Mesenchymal stem cell (in vitro differentiated cells and primary cell): Measurements from ENCODE around the gene INPP5E.

Experiments used
- DNase-seq: peaks from one replicate; pipeline ENCODE4 v3.0.0-alpha.2; 2013
- H2AFZ ChIP-seq: one replicate; pipeline ENCODE4 v1.6.1; 2013; ENCODE audit warnings: low read depth, mild to moderate bottlenecking, control low read depth, inconsistent platforms, low read length, moderate library complexity
- H2AK5ac ChIP-seq: 2 replicates; pipeline ENCODE4 v1.6.1; 2013; ENCODE audit warnings: low read length, moderate library complexity, mild to moderate bottlenecking, inconsistent platforms; ENCODE audit not compliant: severe bottlenecking
- H2BK120ac ChIP-seq: one replicate; pipeline ENCODE4 v1.6.1; 2013; ENCODE audit warnings: low read depth, mild to moderate bottlenecking, inconsistent platforms, low read length, moderate library complexity
- H2BK12ac ChIP-seq, 2 experiments: one replicate each; pipeline ENCODE4 v1.6.1; 2013; ENCODE audit warnings: inconsistent platforms in 2 of 2, low read length in 2 of 2, mild to moderate bottlenecking in 2 of 2, moderate library complexity in 2 of 2, control low read depth in 1 of 2
- H2BK15ac ChIP-seq: one replicate; pipeline ENCODE4 v1.6.1; 2013; ENCODE audit warnings: mild to moderate bottlenecking, low read depth, inconsistent platforms; ENCODE audit not compliant: poor library complexity, severe bottlenecking
- H2BK5ac ChIP-seq: 2 replicates; pipeline ENCODE4 v1.6.1; 2013; ENCODE audit warnings: low read depth, mild to moderate bottlenecking, low read length, control low read depth, inconsistent platforms; ENCODE audit not compliant: poor library complexity, severe bottlenecking
- H3K14ac ChIP-seq, 2 experiments: one replicate each; pipeline ENCODE4 v1.6.1; 2013; ENCODE audit warnings: inconsistent platforms in 2 of 2, low read length in 2 of 2, control low read depth in 1 of 2, mild to moderate bottlenecking in 1 of 2, moderate library complexity in 1 of 2
- H3K18ac ChIP-seq, 2 experiments: one replicate each; pipeline ENCODE4 v1.6.1; 2013; ENCODE audit warnings: inconsistent platforms in 2 of 2, low read length in 2 of 2, control low read depth in 1 of 2, low read depth in 1 of 2, mild to moderate bottlenecking in 1 of 2
- H3K23ac ChIP-seq, 2 experiments: one replicate each; pipeline ENCODE4 v1.6.1; 2013; ENCODE audit warnings: inconsistent platforms in 2 of 2, low read length in 2 of 2, mild to moderate bottlenecking in 2 of 2, moderate library complexity in 2 of 2, control low read depth in 1 of 2
- H3K27ac ChIP-seq: 2 replicates; pipeline ENCODE4 v1.5.1; 2013; ENCODE audit warnings: mild to moderate bottlenecking, moderate library complexity, low read length, control low read depth, inconsistent platforms; ENCODE audit not compliant: poor library complexity, severe bottlenecking
- H3K27me3 ChIP-seq, 2 experiments: 2 replicates each; pipeline versions ENCODE4 v1.6.1 to v1.7.0; 2013; ENCODE audit warnings: low read length in 2 of 2, mild to moderate bottlenecking in 2 of 2, moderate library complexity in 2 of 2, control low read depth in 1 of 2, inconsistent platforms in 1 of 2; ENCODE audit not compliant: control insufficient read depth in 1 of 2, insufficient read depth in 1 of 2
- H3K36me3 ChIP-seq, 2 experiments: 2 replicates each; pipeline versions ENCODE4 v1.6.1 to v1.7.0; 2013; ENCODE audit warnings: low read length in 2 of 2, control low read depth in 1 of 2, inconsistent platforms in 1 of 2, low read depth in 1 of 2, mild to moderate bottlenecking in 1 of 2; ENCODE audit not compliant: insufficient read depth in 2 of 2, control insufficient read depth in 1 of 2
- H3K4ac ChIP-seq, 2 experiments: one replicate each; pipeline ENCODE4 v1.6.1; 2013; ENCODE audit warnings: inconsistent platforms in 2 of 2, low read length in 2 of 2, mild to moderate bottlenecking in 2 of 2, moderate library complexity in 2 of 2, control low read depth in 1 of 2, low read depth in 1 of 2
- H3K4me1 ChIP-seq: 2 replicates; pipeline ENCODE4 v1.6.1; 2013; ENCODE audit warnings: low read depth, low read length, control low read depth; ENCODE audit not compliant: control insufficient read depth, insufficient read depth
- H3K4me2 ChIP-seq: 2 replicates; pipeline ENCODE4 v1.6.1; 2013; ENCODE audit warnings: low read length, mild to moderate bottlenecking, inconsistent platforms; ENCODE audit not compliant: poor library complexity, severe bottlenecking
- H3K4me3 ChIP-seq, 2 experiments: 2 replicates each; pipeline versions ENCODE4 v1.5.1 to v1.7.0; 2013; ENCODE audit warnings: low read length in 2 of 2, mild to moderate bottlenecking in 2 of 2, control low read depth in 1 of 2, low read depth in 1 of 2; ENCODE audit not compliant: insufficient read depth in 1 of 2
- H3K79me1 ChIP-seq: replicated peaks from 2 replicates; pipeline ENCODE4 v1.6.1; 2013; ENCODE audit warnings: mild to moderate bottlenecking, control low read depth, low read length, inconsistent platforms; ENCODE audit not compliant: poor library complexity, severe bottlenecking
- H3K9ac ChIP-seq: 2 replicates; pipeline ENCODE4 v1.7.0; 2013; ENCODE audit warnings: mild to moderate bottlenecking, low read length, moderate library complexity
- H3K9me3 ChIP-seq: 2 replicates; pipeline ENCODE4 v1.7.0; 2013; ENCODE audit warnings: mild to moderate bottlenecking, low read length; ENCODE audit not compliant: control insufficient read depth
- H4K8ac ChIP-seq: one replicate; pipeline ENCODE4 v1.6.1; 2013; ENCODE audit warnings: inconsistent platforms, mild to moderate bottlenecking, low read length, moderate library complexity
- H4K91ac ChIP-seq: one replicate; pipeline ENCODE4 v1.6.1; 2013; ENCODE audit warnings: mild to moderate bottlenecking, low read length, inconsistent platforms
- WGBS: methylation state at CpG from one replicate; pipeline ENCODE4 v1.1.7; 2013; ENCODE audit warnings: mixed read lengths; 5-methylcytosine and 5-hydroxymethylcytosine counted together

The INPP5E gene

GRCh38 chr9:136456258-136456657 is 16.6 kb upstream of the INPP5E start:
- Histone ChIP-seq H3K27ac (no peak overlapping the region), H3K79me1 (peaks cover 49% of the 10 kb centered on the region), H3K4me1 (no peaks in the 10 kb centered on the region), H2BK15ac (no peak overlapping the region), H3K4me3 (no peak overlapping the region), H2BK5ac (no peak overlapping the region), H3K18ac (no peak overlapping the region), H3K4ac (no peak overlapping the region), H2BK120ac (no peak overlapping the region), H3K9ac (no peak overlapping the region), H3K27me3 (no peaks in the 10 kb centered on the region), H4K8ac (no peak overlapping the region), H4K91ac (no peak overlapping the region), H3K23ac (no peak overlapping the region), H3K14ac (no peak overlapping the region), H2BK12ac (no peak overlapping the region), H2AFZ (no peak overlapping the region), H3K4me2 (no peak overlapping the region), H3K9me3 (no peaks in the 10 kb centered on the region), H2AK5ac (no peak overlapping the region), H3K36me3 (peaks cover 80 to 87% of the 10 kb centered on the region in 2 experiments)
- no peak for DNase-seq
- 97% methylated on average over 9 of the region's 9 CpGs for WGBS

- WGBS: 95% methylated on average over 43 of the region's 43 CpGs
- H4K8ac ChIP-seq: no peak overlapping the region
- H3K27ac ChIP-seq: no peak overlapping the region
- DNase-seq: no peak
- H3K4me3 ChIP-seq: no peak overlapping the region
- H3K14ac ChIP-seq: no peak overlapping the region
- no peak overlapping the region for H3K4ac ChIP-seq
- no peak overlapping the region for H3K18ac ChIP-seq
- no peak overlapping the region for H2BK12ac ChIP-seq
- H3K9me3 ChIP-seq: no peaks in the 10 kb centered on the region
- no peaks in the 10 kb centered on the region for H3K4me1 ChIP-seq
- no peak overlapping the region for H3K9ac ChIP-seq
- H2BK120ac ChIP-seq: no peak overlapping the region
- H2BK15ac ChIP-seq: no peak overlapping the region
- H3K36me3 ChIP-seq: peaks cover 80 to 88% of the 10 kb centered on the region in 2 experiments
- H3K27me3 ChIP-seq: no peaks in the 10 kb centered on the region
- peaks cover 51% of the 10 kb centered on the region for H3K79me1 ChIP-seq
- H3K23ac ChIP-seq: no peak overlapping the region
- no peak overlapping the region for H2AK5ac ChIP-seq
- H3K4me2 ChIP-seq: no peak overlapping the region
- H4K91ac ChIP-seq: peak overlapping the region; percentile 28
- no peak overlapping the region for H2AFZ ChIP-seq
- no peak overlapping the region for H2BK5ac ChIP-seq
Observed at GRCh38 chr9:136455043-136456002, 15.7 kb upstream of the INPP5E start.

GRCh38 chr9:136454026-136454796 is 14.6 kb upstream of the INPP5E start:
- H3K79me1 ChIP-seq: peaks cover 50% of the 10 kb centered on the region
- H2BK120ac ChIP-seq: no peak overlapping the region
- no peak overlapping the region for H4K8ac ChIP-seq
- H3K4me2 ChIP-seq: no peak overlapping the region
- no peaks in the 10 kb centered on the region for H3K4me1 ChIP-seq
- no peak for DNase-seq
- H3K9me3 ChIP-seq: no peaks in the 10 kb centered on the region
- no peak overlapping the region for H2AK5ac ChIP-seq
- no peak overlapping the region for H3K23ac ChIP-seq
- H3K27ac ChIP-seq: no peak overlapping the region
- no peaks in the 10 kb centered on the region for H3K27me3 ChIP-seq
- WGBS: 96% methylated on average over 25 of the region's 25 CpGs
- H3K9ac ChIP-seq: no peak overlapping the region
- no peak overlapping the region for H3K4ac ChIP-seq
- no peak overlapping the region for H3K4me3 ChIP-seq
- H3K14ac ChIP-seq: no peak overlapping the region
- no peak overlapping the region for H2BK12ac ChIP-seq
- no peak overlapping the region for H4K91ac ChIP-seq
- no peak overlapping the region for H3K18ac ChIP-seq
- H2BK5ac ChIP-seq: no peak overlapping the region
- H3K36me3 ChIP-seq: peaks cover 82 to 88% of the 10 kb centered on the region in 2 experiments
- no peak overlapping the region for H2AFZ ChIP-seq
- H2BK15ac ChIP-seq: no peak overlapping the region

GRCh38 chr9:136453326-136453725 is 13.7 kb upstream of the INPP5E start:
- Histone ChIP-seq H2BK5ac (no peak overlapping the region), H3K27me3 (no peaks in the 10 kb centered on the region), H2BK15ac (no peak overlapping the region), H3K27ac (no peak overlapping the region), H4K8ac (no peak overlapping the region), H3K4ac (no peak overlapping the region), H3K79me1 (peaks cover 52% of the 10 kb centered on the region), H3K4me2 (no peak overlapping the region), H2AK5ac (no peak overlapping the region), H3K9ac (no peak overlapping the region), H3K4me1 (no peaks in the 10 kb centered on the region), H2AFZ (no peak overlapping the region), H3K36me3 (peaks cover 82 to 87% of the 10 kb centered on the region in 2 experiments), H3K18ac (no peak overlapping the region), H2BK120ac (no peak overlapping the region), H3K23ac (no peak overlapping the region), H3K4me3 (no peak overlapping the region), H2BK12ac (no peak overlapping the region), H3K9me3 (no peaks in the 10 kb centered on the region), H4K91ac (no peak overlapping the region), H3K14ac (no peak overlapping the region)
- 97% methylated on average over 11 of the region's 11 CpGs for WGBS
- no peak for DNase-seq
